ENCODE measurements around the gene BNIPL. TPM values are rescaled to one million over a fixed set of nuclear protein-coding genes. Genes with fewer than 3 reads are reported as not detected.
A peak's percentile ranks its signal among the peaks of the same experiment; 100 is the strongest.

Gene BNIPL
- total and polyA plus RNA-seq, 2 of the 13 experiments (the other 11 are each of a cell fraction or from before 2014, with no cell fraction given) = 0.40 to 1.1 TPM

DNA sequence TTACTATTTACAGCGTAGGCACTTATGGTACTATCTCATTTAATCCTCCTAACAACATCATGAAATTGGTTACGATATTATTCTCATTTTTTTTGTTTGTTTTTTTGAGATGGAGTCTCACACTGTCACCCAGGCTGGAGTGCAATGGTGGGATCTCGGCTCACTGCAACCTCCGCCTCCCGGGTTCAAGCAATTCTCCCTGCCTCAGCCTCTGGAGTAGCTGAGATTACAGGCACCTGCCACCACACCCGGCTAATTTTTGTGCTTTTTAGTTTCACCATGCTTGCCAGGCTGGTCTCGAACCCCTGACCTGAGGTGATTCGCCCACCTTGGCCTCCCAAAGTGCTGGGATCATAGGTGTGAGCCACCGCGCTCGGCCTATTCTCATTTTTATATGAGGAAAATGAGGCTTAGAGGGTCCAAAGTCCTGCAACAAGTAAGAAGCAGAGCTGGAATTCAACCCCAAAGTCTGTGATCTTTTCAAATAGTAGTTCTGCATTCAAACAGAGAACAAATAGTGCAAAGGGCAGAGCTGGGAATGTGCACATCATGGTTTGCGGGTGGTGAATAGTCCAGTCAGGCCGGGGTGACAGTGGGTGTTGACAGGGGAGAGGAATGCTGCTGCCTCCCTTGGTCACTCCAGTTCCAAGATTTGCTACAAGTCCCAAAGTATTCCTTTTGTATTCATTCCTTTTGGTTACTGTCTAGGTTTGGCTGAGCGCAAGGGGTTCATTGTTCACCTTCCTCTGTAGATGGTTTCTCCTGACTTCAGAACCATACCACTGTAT lies 23.5 kb upstream of the BNIPL start (continued):
- TF ChIP-seq PAXIP1 (CRISPR knock-in tag; conservative IDR thresholded peaks at IDR 0.05) = peak; percentile 99
- peak; percentile 98 for TF ChIP-seq KDM6A (CRISPR knock-in tag; IDR thresholded peaks at IDR 0.05; ENCODE audit: low read depth)
- TF ChIP-seq FOSL1 (CRISPR knock-in tag; IDR thresholded peaks at IDR 0.05; ENCODE audit: borderline replicate concordance) = no peak
- TF ChIP-seq, protein P1, sequence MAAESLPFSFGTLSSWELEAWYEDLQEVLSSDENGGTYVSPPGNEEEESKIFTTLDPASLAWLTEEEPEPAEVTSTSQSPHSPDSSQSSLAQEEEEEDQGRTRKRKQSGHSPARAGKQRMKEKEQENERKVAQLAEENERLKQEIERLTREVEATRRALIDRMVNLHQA (CRISPR knock-in tag; IDR thresholded peaks at IDR 0.05) = no peak
- TF ChIP-seq MZF1 (CRISPR knock-in tag; IDR thresholded peaks at IDR 0.05; ENCODE audit: borderline replicate concordance) = no peak
- TF ChIP-seq THAP11 (CRISPR knock-in tag; IDR thresholded peaks at IDR 0.05) = peak; percentile 43
- TF ChIP-seq DRAP1 (CRISPR knock-in tag; IDR thresholded peaks at IDR 0.05) = peak; percentile 78
- peak; percentile 44 for TF ChIP-seq POLR2AphosphoS5 (IDR thresholded peaks at IDR 0.05; ENCODE audit: low read depth, low read length)
- no peak for TF ChIP-seq ZNF451 (CRISPR knock-in tag; IDR thresholded peaks at IDR 0.05)
- TF ChIP-seq FOXP1 (IDR thresholded peaks at IDR 0.05) = peak; percentile 52; the same call in 1 of the 2 replicates
- TF ChIP-seq FOXP1 (CRISPR knock-in tag; IDR thresholded peaks at IDR 0.05) = no peak; the same call in 1 of the 2 replicates
- TF ChIP-seq ZNF691 (CRISPR knock-in tag; IDR thresholded peaks at IDR 0.05; ENCODE audit: borderline replicate concordance, low read depth) = no peak
- no peak for TF ChIP-seq ZNF720 (CRISPR knock-in tag; IDR thresholded peaks at IDR 0.05)
- TF ChIP-seq ZNF766 (CRISPR knock-in tag; IDR thresholded peaks at IDR 0.05; ENCODE audit: borderline replicate concordance) = no peak
- TF ChIP-seq SP5 (CRISPR knock-in tag; IDR thresholded peaks at IDR 0.05; ENCODE audit: borderline replicate concordance, low read depth) = 0 out of 2 replicates have a peak, but pooled peaks have one; percentile 14
- no peak for TF ChIP-seq FUBP1 (CRISPR knock-in tag; IDR thresholded peaks at IDR 0.05; ENCODE audit: borderline replicate concordance)
- no peak for TF ChIP-seq ZNF550 (CRISPR knock-in tag; IDR thresholded peaks at IDR 0.05; ENCODE audit: borderline replicate concordance)
- TF ChIP-seq CREM (IDR thresholded peaks at IDR 0.05) = peak; percentile 79
- no peak for TF ChIP-seq CREM (CRISPR knock-in tag; IDR thresholded peaks at IDR 0.05)
- no peak for TF ChIP-seq CBX5 (CRISPR knock-in tag; IDR thresholded peaks at IDR 0.05; ENCODE audit: borderline replicate concordance)
- TF ChIP-seq, protein P2, sequence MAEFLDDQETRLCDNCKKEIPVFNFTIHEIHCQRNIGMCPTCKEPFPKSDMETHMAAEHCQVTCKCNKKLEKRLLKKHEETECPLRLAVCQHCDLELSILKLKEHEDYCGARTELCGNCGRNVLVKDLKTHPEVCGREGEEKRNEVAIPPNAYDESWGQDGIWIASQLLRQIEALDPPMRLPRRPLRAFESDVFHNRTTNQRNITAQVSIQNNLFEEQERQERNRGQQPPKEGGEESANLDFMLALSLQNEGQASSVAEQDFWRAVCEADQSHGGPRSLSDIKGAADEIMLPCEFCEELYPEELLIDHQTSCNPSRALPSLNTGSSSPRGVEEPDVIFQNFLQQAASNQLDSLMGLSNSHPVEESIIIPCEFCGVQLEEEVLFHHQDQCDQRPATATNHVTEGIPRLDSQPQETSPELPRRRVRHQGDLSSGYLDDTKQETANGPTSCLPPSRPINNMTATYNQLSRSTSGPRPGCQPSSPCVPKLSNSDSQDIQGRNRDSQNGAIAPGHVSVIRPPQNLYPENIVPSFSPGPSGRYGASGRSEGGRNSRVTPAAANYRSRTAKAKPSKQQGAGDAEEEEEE (CRISPR knock-in tag; IDR thresholded peaks at IDR 0.05; ENCODE audit: borderline replicate concordance) = no peak
- TF ChIP-seq MEIS2 (CRISPR knock-in tag; IDR thresholded peaks at IDR 0.05) = peak; percentile 61; the same call in 1 of the 2 replicates
